ENCODE data around the gene SHD.

DNA sequence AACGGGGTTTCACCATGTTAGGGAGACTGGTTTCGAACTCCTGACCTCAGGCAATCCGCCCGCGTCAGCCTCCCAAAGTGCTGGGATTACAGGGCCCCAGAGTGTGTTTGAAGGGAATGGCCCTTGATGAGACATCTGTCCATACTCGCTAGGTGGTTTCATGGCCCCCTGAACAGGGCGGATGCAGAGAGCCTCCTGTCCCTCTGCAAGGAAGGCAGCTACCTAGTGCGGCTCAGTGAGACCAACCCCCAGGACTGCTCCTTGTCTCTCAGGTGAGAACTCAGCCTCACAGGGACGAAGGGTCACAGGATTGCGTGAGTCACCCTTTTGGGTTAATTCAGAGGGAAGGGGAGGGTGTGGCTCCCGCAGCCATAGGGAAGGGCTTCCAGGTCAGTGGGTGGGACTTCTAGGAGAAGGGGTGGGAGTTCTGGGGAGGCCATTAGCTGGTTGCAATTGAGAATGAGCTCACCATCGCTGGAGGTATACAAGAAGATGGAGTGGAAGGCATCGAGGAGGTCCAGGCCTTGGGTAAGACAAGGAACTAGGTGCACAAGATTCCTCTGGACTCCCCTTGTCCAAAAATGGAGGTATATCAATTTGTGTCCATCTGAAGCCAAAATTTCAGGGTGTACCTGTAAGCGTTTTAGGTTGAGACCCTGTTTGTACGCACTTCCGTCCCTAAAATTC is 9.2 kb downstream of the SHD start:
- TF ChIP-seq, protein P1, sequence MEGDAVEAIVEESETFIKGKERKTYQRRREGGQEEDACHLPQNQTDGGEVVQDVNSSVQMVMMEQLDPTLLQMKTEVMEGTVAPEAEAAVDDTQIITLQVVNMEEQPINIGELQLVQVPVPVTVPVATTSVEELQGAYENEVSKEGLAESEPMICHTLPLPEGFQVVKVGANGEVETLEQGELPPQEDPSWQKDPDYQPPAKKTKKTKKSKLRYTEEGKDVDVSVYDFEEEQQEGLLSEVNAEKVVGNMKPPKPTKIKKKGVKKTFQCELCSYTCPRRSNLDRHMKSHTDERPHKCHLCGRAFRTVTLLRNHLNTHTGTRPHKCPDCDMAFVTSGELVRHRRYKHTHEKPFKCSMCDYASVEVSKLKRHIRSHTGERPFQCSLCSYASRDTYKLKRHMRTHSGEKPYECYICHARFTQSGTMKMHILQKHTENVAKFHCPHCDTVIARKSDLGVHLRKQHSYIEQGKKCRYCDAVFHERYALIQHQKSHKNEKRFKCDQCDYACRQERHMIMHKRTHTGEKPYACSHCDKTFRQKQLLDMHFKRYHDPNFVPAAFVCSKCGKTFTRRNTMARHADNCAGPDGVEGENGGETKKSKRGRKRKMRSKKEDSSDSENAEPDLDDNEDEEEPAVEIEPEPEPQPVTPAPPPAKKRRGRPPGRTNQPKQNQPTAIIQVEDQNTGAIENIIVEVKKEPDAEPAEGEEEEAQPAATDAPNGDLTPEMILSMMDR (conservative IDR thresholded peaks at IDR 0.05; ENCODE audit: low read length): no peak
- TF ChIP-seq EZH2phosphoT487 (IDR thresholded peaks at IDR 0.05; ENCODE audit: borderline replicate concordance, low read depth, low read length): no peak
